Measurements from ENCODE around the gene STK38L. TPM values are rescaled to one million over a fixed set of nuclear protein-coding genes. Genes with fewer than 3 reads are reported as not detected.
A peak's percentile ranks its signal among the peaks of the same experiment; 100 is the strongest.
"Not testable (repeated sequence)": the region's sequence is repeated elsewhere in the genome, so short reads cannot be mapped to it uniquely, and the experiment has no call there.

Gene STK38L
- total RNA-seq, 2 donors from 2014 or later, result 13.7 to 14.5 TPM

- Mint-ChIP-seq H3K27me3 (no peaks in the 10 kb centered on the region), H3K27ac (no peak overlapping the region), H3K9me3 (no peaks in the 10 kb centered on the region), H3K4me1 (ENCODE audit: low read depth in 2 of 2) (no peaks in the 10 kb centered on the region), H3K4me3 (no peak overlapping the region), H3K36me3 (no peaks in the 10 kb centered on the region)
- no peak for DNase-seq (ENCODE audit: low spot score)
- ATAC-seq, result peak in 1 of 2 donors; percentile 56
Observed at GRCh38 chr12:27213830-27214787, 30.0 kb upstream of the STK38L start.

GRCh38 chr12:27217590-27217989, 26.5 kb upstream of the STK38L start:
- peaks cover 0 to 6% of the 10 kb centered on the region in 2 donors for H3K4me1 Mint-ChIP-seq (ENCODE audit: low read depth in 2 of 2)
- no peaks in the 10 kb centered on the region for H3K36me3 Mint-ChIP-seq
- DNase-seq (ENCODE audit: low spot score), result no peak
- ATAC-seq, result no peak
- H3K27me3 Mint-ChIP-seq, result no peaks in the 10 kb centered on the region
- H3K27ac Mint-ChIP-seq, result no peak overlapping the region
- H3K4me3 Mint-ChIP-seq, result no peak overlapping the region
- H3K9me3 Mint-ChIP-seq, result no peaks in the 10 kb centered on the region

- no peak overlapping the region for H3K4me3 Mint-ChIP-seq
- no peak for DNase-seq (ENCODE audit: low spot score)
- H3K27me3 Mint-ChIP-seq, result peaks cover 4 to 15% of the 10 kb centered on the region in 2 donors
- no peaks in the 10 kb centered on the region for H3K9me3 Mint-ChIP-seq
- H3K4me1 Mint-ChIP-seq (ENCODE audit: low read depth in 2 of 2), result peaks cover 0 to 6% of the 10 kb centered on the region in 2 donors
- ATAC-seq, result no peak
- H3K27ac Mint-ChIP-seq, result no peak overlapping the region
- H3K36me3 Mint-ChIP-seq, result no peaks in the 10 kb centered on the region
Observed at GRCh38 chr12:27219693-27220054, 24.4 kb upstream of the STK38L start.

GRCh38 chr12:27220055-27220987, 23.8 kb upstream of the STK38L start:
- ATAC-seq, result peak in 1 of 2 donors; percentile 68
- peaks cover 4 to 15% of the 10 kb centered on the region in 2 donors for H3K27me3 Mint-ChIP-seq
- no peaks in the 10 kb centered on the region for H3K9me3 Mint-ChIP-seq
- no peaks in the 10 kb centered on the region for H3K36me3 Mint-ChIP-seq
- peaks cover 0 to 6% of the 10 kb centered on the region in 2 donors for H3K4me1 Mint-ChIP-seq (ENCODE audit: low read depth in 2 of 2)
- no peak overlapping the region for H3K27ac Mint-ChIP-seq
- DNase-seq (ENCODE audit: low spot score), result no peak
- H3K4me3 Mint-ChIP-seq, result no peak overlapping the region

- Mint-ChIP-seq H3K27ac (no peak overlapping the region), H3K27me3 (peaks cover 4 to 15% of the 10 kb centered on the region in 2 donors), H3K9me3 (no peaks in the 10 kb centered on the region), H3K4me3 (no peak overlapping the region), H3K36me3 (no peaks in the 10 kb centered on the region), H3K4me1 (ENCODE audit: low read depth in 2 of 2) (peaks cover 0 to 6% of the 10 kb centered on the region in 2 donors)
- no peak for DNase-seq (ENCODE audit: low spot score)
- ATAC-seq, result no peak
Observed at GRCh38 chr12:27220988-27221345, 23.1 kb upstream of the STK38L start.

GRCh38 chr12:27221625-27222387, 22.3 kb upstream of the STK38L start:
- Mint-ChIP-seq H3K4me1 (ENCODE audit: low read depth in 2 of 2) (peaks cover 0 to 6% of the 10 kb centered on the region in 2 donors), H3K27ac (no peak overlapping the region), H3K27me3 (peaks cover 4 to 15% of the 10 kb centered on the region in 2 donors), H3K9me3 (no peaks in the 10 kb centered on the region), H3K4me3 (no peak overlapping the region), H3K36me3 (no peaks in the 10 kb centered on the region)
- no peak for ATAC-seq
- DNase-seq (ENCODE audit: low spot score), result no peak

GRCh38 chr12:27226407-27226929, 17.6 kb upstream of the STK38L start:
- DNase-seq (ENCODE audit: low spot score) (no peak), ATAC-seq (no peak)
- H3K4me3 Mint-ChIP-seq, result no peak overlapping the region
- H3K27ac Mint-ChIP-seq, result no peak overlapping the region
- no peaks in the 10 kb centered on the region for H3K36me3 Mint-ChIP-seq
- H3K27me3 Mint-ChIP-seq, result peaks cover 14 to 25% of the 10 kb centered on the region in 2 donors
- no peaks in the 10 kb centered on the region for H3K9me3 Mint-ChIP-seq
- no peaks in the 10 kb centered on the region for H3K4me1 Mint-ChIP-seq (ENCODE audit: low read depth in 2 of 2)

- H3K9me3 Mint-ChIP-seq, result peaks cover 3% of the 10 kb centered on the region
- ATAC-seq (no peak), DNase-seq (ENCODE audit: low spot score) (no peak)
- H3K36me3 Mint-ChIP-seq, result peaks cover 5% of the 10 kb centered on the region
- no peaks in the 10 kb centered on the region for H3K4me1 Mint-ChIP-seq (ENCODE audit: low read depth in 2 of 2)
- H3K4me3 Mint-ChIP-seq, result no peak overlapping the region
- no peak overlapping the region for H3K27ac Mint-ChIP-seq
- H3K27me3 Mint-ChIP-seq, result peaks cover 16 to 18% of the 10 kb centered on the region in 2 donors
Observed at GRCh38 chr12:27229367-27229766, 14.7 kb upstream of the STK38L start.

GRCh38 chr12:27231374-27231773, 12.7 kb upstream of the STK38L start:
- not testable (repeated sequence) for H3K36me3 Mint-ChIP-seq; H3K4me3 Mint-ChIP-seq; ATAC-seq; H3K27ac Mint-ChIP-seq; DNase-seq (ENCODE audit: low spot score); H3K9me3 Mint-ChIP-seq; H3K4me1 Mint-ChIP-seq (ENCODE audit: low read depth in 2 of 2)
- H3K27me3 Mint-ChIP-seq, result peaks cover 16 to 18% of the 10 kb centered on the region in 2 donors

GRCh38 chr12:27233814-27234213, 10.3 kb upstream of the STK38L start:
- Mint-ChIP-seq H3K36me3 (peaks cover 5% of the 10 kb centered on the region), H3K27ac (no peak overlapping the region), H3K4me1 (ENCODE audit: low read depth in 2 of 2) (no peaks in the 10 kb centered on the region), H3K27me3 (peaks cover 16 to 18% of the 10 kb centered on the region in 2 donors), H3K4me3 (no peak overlapping the region), H3K9me3 (peaks cover 3% of the 10 kb centered on the region)
- ATAC-seq (no peak), DNase-seq (ENCODE audit: low spot score) (no peak)

- Mint-ChIP-seq H3K4me1 (ENCODE audit: low read depth in 2 of 2) (no peaks in the 10 kb centered on the region), H3K36me3 (peaks cover 5% of the 10 kb centered on the region), H3K9me3 (peaks cover 3% of the 10 kb centered on the region), H3K27me3 (peaks cover 5 to 8% of the 10 kb centered on the region in 2 donors), H3K27ac (no peak overlapping the region), H3K4me3 (no peak overlapping the region)
- no peak for DNase-seq (ENCODE audit: low spot score)
- peak in 1 of 2 donors; percentile 57 for ATAC-seq
Observed at GRCh38 chr12:27236498-27236897, 7.6 kb upstream of the STK38L start.

GRCh38 chr12:27237790-27238771, 6.0 kb upstream of the STK38L start:
- H3K9me3 Mint-ChIP-seq, result peaks cover under 1% of the 10 kb centered on the region
- H3K4me3 Mint-ChIP-seq, result peak overlapping the region; percentile 1
- peaks cover 1 to 2% of the 10 kb centered on the region in 2 donors for H3K27me3 Mint-ChIP-seq
- ATAC-seq (peak in 1 of 2 donors; percentile 13), DNase-seq (ENCODE audit: low spot score) (no peak)
- H3K36me3 Mint-ChIP-seq, result peaks cover under 1% of the 10 kb centered on the region
- peak overlapping the region in 1 of 2 donors; percentile 30 for H3K27ac Mint-ChIP-seq
- H3K4me1 Mint-ChIP-seq (ENCODE audit: low read depth in 2 of 2), result no peaks in the 10 kb centered on the region

Measured in natural killer cell treated with Interleukin-12 subunit alpha and Interleukin-12 subunit beta and Interleukin-15 and Interleukin-18, amount 100 ng/mL, for 72 hours (primary cell).